GM18873 (cell line): ENCODE data around the gene USP3.

ENCODE experiments used
- ATAC-seq: cut with Tn5 transposase; IDR thresholded peaks from one replicate; pipeline ENCODE4 v1.9.1; 2021; ENCODE audit warnings: mild to moderate bottlenecking, moderate library complexity, moderate number of reproducible peaks; ENCODE audit not compliant: unreplicated experiment, low FRiP score

Gene USP3

GRCh38 chr15:63504247-63504978 is at the start of gene USP3:
USP3 (plus strand) TSS chr15:63504593; CDS start chr15:63504740, 147 bp downstream.
- ATAC-seq = peak; percentile 34

GRCh38 chr15:63456258-63456657 is 48.1 kb upstream of the USP3 start:
- ATAC-seq = no peak

GRCh38 chr15:63457379-63457778 is 47.0 kb upstream of the USP3 start:
- no peak for ATAC-seq

- no peak for ATAC-seq
Measured at GRCh38 chr15:63458026-63458425, 46.4 kb upstream of the USP3 start.

- ATAC-seq = no peak
Measured at GRCh38 chr15:63458794-63459395, 45.5 kb upstream of the USP3 start.

- no peak for ATAC-seq
Measured at GRCh38 chr15:63460210-63461155, 43.9 kb upstream of the USP3 start.

GRCh38 chr15:63461230-63461985 is 43.0 kb upstream of the USP3 start:
- ATAC-seq = no peak

GRCh38 chr15:63462088-63462487 is 42.3 kb upstream of the USP3 start:
- no peak for ATAC-seq

- no peak for ATAC-seq
Measured at GRCh38 chr15:63463036-63463435, 41.4 kb upstream of the USP3 start.

GRCh38 chr15:63463793-63464192 is 40.6 kb upstream of the USP3 start:
- no peak for ATAC-seq

GRCh38 chr15:63465104-63465503 is 39.3 kb upstream of the USP3 start:
- no peak for ATAC-seq

GRCh38 chr15:63466378-63467192 is 37.8 kb upstream of the USP3 start:
- no peak for ATAC-seq

GRCh38 chr15:63469190-63469589 is 35.2 kb upstream of the USP3 start:
- no peak for ATAC-seq

GRCh38 chr15:63469984-63470383 is 34.4 kb upstream of the USP3 start:
- ATAC-seq = no peak

- ATAC-seq = no peak
Measured at GRCh38 chr15:63473007-63473748, 31.2 kb upstream of the USP3 start.

- peak; percentile 1 for ATAC-seq
Measured at GRCh38 chr15:63473749-63473998, 30.7 kb upstream of the USP3 start.

- ATAC-seq = peak; percentile 62
Measured at GRCh38 chr15:63473999-63474809, 30.2 kb upstream of the USP3 start.

- ATAC-seq = peak; percentile 52
Measured at GRCh38 chr15:63474810-63475316, 29.5 kb upstream of the USP3 start.
